Activated CD8-positive, alpha-beta T cell treated with anti-CD3 and anti-CD28 coated beads for 36 hours (primary cell): ENCODE measurements around the gene DDI1. TPM values are rescaled to one million over a fixed set of nuclear protein-coding genes. Genes with fewer than 3 reads are reported as not detected.

Experiments used
- ATAC-seq: fragments of 200-7000 bp; cut with Tn5 transposase; one replicate; pipeline ENCODE4 v1.10.0; 2021; ENCODE audit warnings: mild to moderate bottlenecking, moderate library complexity
- CTCF ChIA-PET: fragments of 350-600 bp; sonication (Branson Sonifier 250); formaldehyde crosslinking; loops from one replicate; lab custom pipeline; 2021; ENCODE audit warnings: antibody characterized with exemption; lab: Charles Lee
- POLR2A ChIA-PET: fragments of 350-600 bp; sonication (Branson Sonifier 250); formaldehyde crosslinking; loops from one replicate; lab custom pipeline; 2021; ENCODE audit warnings: antibody characterized with exemption; lab: Charles Lee
- DNase-seq: peaks from one replicate; pipeline ENCODE4 v3.0.0-alpha.2; 2020
- H3K27ac Mint-ChIP-seq: one replicate; pipeline ENCODE4 v1.8.0; 2021; ENCODE audit warnings: mild to moderate bottlenecking, mixed read lengths
- H3K27me3 Mint-ChIP-seq: one replicate; pipeline ENCODE4 v1.8.0; 2021; ENCODE audit warnings: mixed read lengths
- H3K36me3 Mint-ChIP-seq: one replicate; pipeline ENCODE4 v1.8.0; 2021; ENCODE audit warnings: low read depth, mixed read lengths
- H3K4me1 Mint-ChIP-seq: one replicate; pipeline ENCODE4 v1.8.0; 2021; ENCODE audit warnings: low read depth, mixed read lengths
- H3K4me3 Mint-ChIP-seq: one replicate; pipeline ENCODE4 v1.8.0; 2021; ENCODE audit warnings: mild to moderate bottlenecking, moderate library complexity, mixed read lengths
- H3K9me3 Mint-ChIP-seq: one replicate; pipeline ENCODE4 v1.8.0; 2021; ENCODE audit warnings: mixed read lengths
- CTCF ChIP-seq: fragments of 200-600 bp; IDR thresholded peaks from one replicate; pipeline ENCODE4 v1.8.0; 2022; ENCODE audit warnings: antibody characterized with exemption, mild to moderate bottlenecking
- intact Hi-C: fragments of 100-400 bp; cut with micrococcal nuclease; formaldehyde crosslinking; loops from one replicate; pipeline ENCODE4 v1.10.0; 2022
- total RNA-seq, 2 experiments: library from RNA; stranded (reverse); gene quantifications; one replicate each; pipeline ENCODE4 v1.2.3, GENCODE V29; 2021

Gene DDI1
- total RNA-seq, 2 experiments from 2014 or later, result not detected

DNA sequence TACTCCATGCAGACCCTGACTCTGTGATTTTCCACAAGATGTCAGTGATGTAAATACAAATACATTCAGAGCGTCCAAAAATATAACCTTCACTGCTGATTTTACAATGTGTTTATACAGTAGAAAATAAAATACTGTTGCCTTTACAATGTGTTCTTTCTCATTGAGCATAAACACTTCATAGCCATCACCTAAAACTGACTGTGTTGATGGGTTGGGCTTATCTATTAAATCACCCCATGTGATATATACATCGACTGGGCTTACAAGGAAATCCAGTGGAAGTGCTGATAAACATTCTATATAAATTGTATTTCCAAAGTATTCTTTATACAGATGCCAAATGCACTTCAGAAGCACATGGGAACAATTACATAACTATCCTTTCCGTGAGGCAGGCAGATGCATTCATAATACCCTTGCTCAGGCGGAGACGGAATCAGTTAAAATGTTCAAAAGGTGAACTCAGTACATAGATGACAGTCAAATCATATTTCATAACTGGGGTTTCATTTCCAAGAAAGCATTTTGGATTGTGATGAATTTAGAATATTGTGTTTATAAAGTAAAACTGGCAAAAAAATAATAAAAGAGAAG lies 27.7 kb downstream of the DDI1 start:
- DNase-seq (no peak), ATAC-seq (no peak)
- CTCF ChIA-PET, result no interaction called here
- TF ChIP-seq CTCF, result no peak
- Mint-ChIP-seq H3K9me3 (no peaks in the 10 kb centered on the region), H3K4me3 (no peak overlapping the region), H3K27me3 (no peaks in the 10 kb centered on the region), H3K4me1 (no peaks in the 10 kb centered on the region), H3K36me3 (no peaks in the 10 kb centered on the region), H3K27ac (no peak overlapping the region)
- POLR2A ChIA-PET, result no interaction called here
- intact Hi-C loops, result no loop called here

DNA sequence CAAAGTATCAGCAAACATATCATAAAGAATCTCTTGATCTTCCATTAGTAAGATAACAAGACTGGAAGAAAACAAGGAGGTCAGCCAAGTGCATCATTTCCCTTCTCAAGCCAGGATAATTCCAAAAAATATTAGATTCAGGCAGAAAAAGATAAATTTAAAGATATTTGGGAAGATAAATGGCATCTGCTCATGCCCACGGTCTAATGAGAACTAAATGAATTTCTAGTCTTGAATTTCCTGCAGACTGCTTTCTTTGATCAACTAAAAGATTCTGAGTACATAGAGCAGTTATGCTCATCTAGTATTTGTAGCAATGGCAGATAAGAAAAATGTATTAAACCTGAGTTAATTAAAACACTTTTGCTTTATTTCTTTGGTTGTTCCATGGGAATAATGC lies 31.1 kb downstream of the DDI1 start:
- no peaks in the 10 kb centered on the region for H3K36me3 Mint-ChIP-seq
- ChIA-PET POLR2A (no interaction called here), CTCF (no interaction called here)
- no peaks in the 10 kb centered on the region for H3K27me3 Mint-ChIP-seq
- no peaks in the 10 kb centered on the region for H3K4me1 Mint-ChIP-seq
- no peaks in the 10 kb centered on the region for H3K9me3 Mint-ChIP-seq
- no peak overlapping the region for H3K4me3 Mint-ChIP-seq
- TF ChIP-seq CTCF, result no peak
- H3K27ac Mint-ChIP-seq, result no peak overlapping the region
- ATAC-seq (no peak), DNase-seq (no peak)
- intact Hi-C loops, result no loop called here

- H3K4me3 Mint-ChIP-seq, result no peak overlapping the region
- H3K4me1 Mint-ChIP-seq, result no peaks in the 10 kb centered on the region
- TF ChIP-seq CTCF, result no peak
- H3K27ac Mint-ChIP-seq, result no peak overlapping the region
- H3K9me3 Mint-ChIP-seq, result no peaks in the 10 kb centered on the region
- ChIA-PET POLR2A (no interaction called here), CTCF (no interaction called here)
- ATAC-seq (no peak), DNase-seq (no peak)
- no peaks in the 10 kb centered on the region for H3K36me3 Mint-ChIP-seq
- peaks cover 2% of the 10 kb centered on the region for H3K27me3 Mint-ChIP-seq
- intact Hi-C loops, result no loop called here
These were observed 37.7 kb downstream of the DDI1 start for GRCh38 chr11:104073950-104074705.

- Mint-ChIP-seq H3K9me3 (no peaks in the 10 kb centered on the region), H3K36me3 (no peaks in the 10 kb centered on the region), H3K4me3 (no peak overlapping the region), H3K27me3 (peaks cover 2% of the 10 kb centered on the region), H3K4me1 (no peaks in the 10 kb centered on the region), H3K27ac (no peak overlapping the region)
- intact Hi-C loops, result no loop called here
- ChIA-PET POLR2A (no interaction called here), CTCF (no interaction called here)
- no peak for TF ChIP-seq CTCF
- ATAC-seq (no peak), DNase-seq (no peak)
These were observed 38.7 kb downstream of the DDI1 start for GRCh38 chr11:104075091-104075490.

- ChIA-PET CTCF (no interaction called here), POLR2A (no interaction called here)
- ATAC-seq (no peak), DNase-seq (no peak)
- H3K9me3 Mint-ChIP-seq, result no peaks in the 10 kb centered on the region
- H3K4me1 Mint-ChIP-seq, result no peaks in the 10 kb centered on the region
- intact Hi-C loops, result no loop called here
- H3K27me3 Mint-ChIP-seq, result peaks cover 2% of the 10 kb centered on the region
- no peak overlapping the region for H3K4me3 Mint-ChIP-seq
- H3K36me3 Mint-ChIP-seq, result no peaks in the 10 kb centered on the region
- no peak overlapping the region for H3K27ac Mint-ChIP-seq
- no peak for TF ChIP-seq CTCF
These were observed 39.3 kb downstream of the DDI1 start for GRCh38 chr11:104075706-104076105.
